Measurements from ENCODE around the gene PCID2. TPM values are rescaled to one million over a fixed set of nuclear protein-coding genes. Genes with fewer than 3 reads are reported as not detected.

Gene PCID2
- total and polyA plus RNA-seq, 2 experiments from 2014 or later: 79.6 to 107 TPM

DNA sequence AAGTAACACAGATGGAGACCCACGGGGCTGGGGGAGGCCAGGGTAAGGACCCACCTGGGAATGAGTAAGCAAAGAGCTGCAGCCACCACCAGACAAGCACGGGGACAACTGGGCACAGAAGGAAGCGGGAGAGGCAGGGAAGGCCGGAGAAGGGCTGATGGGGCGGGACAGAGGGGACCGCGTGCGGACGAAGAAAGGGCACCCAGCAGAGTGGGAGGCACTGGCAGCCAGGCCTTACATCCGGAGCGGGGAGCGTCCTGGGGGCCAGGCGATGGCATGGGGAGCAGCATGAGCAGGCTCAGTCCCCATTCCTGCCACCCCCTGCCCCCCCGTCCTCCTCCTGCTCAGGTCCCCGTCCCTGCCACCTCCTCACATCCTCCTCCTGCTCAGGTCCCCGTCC is 47.0 kb downstream of the PCID2 start:
- H3F3A ChIP-seq (replicated peaks; ENCODE audit: low read depth): no peaks in the 10 kb centered on the region
- Mint-ChIP-seq H3K9me3 (no peaks in the 10 kb centered on the region), H3K4me3 (no peak overlapping the region; the same call in 2 of the 3 replicates), H3K27ac (no peak overlapping the region), H3K36me3 (ENCODE audit: low read depth) (no peaks in the 10 kb centered on the region), H3K4me1 (peaks cover 35% of the 10 kb centered on the region), H3K27me3 (ENCODE audit: insufficient read depth, low read depth, poor library complexity) (peaks cover 10% of the 10 kb centered on the region)
- no peaks in the 10 kb centered on the region for H4K20me1 ChIP-seq (replicated peaks; ENCODE audit: insufficient read depth)
- no peak; the same call in 2 of the 3 replicates for ATAC-seq
- no peak for TF ChIP-seq NANOG (IDR thresholded peaks at IDR 0.05; ENCODE audit: borderline replicate concordance)
- no peak for TF ChIP-seq JUNB (IDR thresholded peaks at IDR 0.05; ENCODE audit: unreplicated experiment)
- TF ChIP-seq, protein P1, sequence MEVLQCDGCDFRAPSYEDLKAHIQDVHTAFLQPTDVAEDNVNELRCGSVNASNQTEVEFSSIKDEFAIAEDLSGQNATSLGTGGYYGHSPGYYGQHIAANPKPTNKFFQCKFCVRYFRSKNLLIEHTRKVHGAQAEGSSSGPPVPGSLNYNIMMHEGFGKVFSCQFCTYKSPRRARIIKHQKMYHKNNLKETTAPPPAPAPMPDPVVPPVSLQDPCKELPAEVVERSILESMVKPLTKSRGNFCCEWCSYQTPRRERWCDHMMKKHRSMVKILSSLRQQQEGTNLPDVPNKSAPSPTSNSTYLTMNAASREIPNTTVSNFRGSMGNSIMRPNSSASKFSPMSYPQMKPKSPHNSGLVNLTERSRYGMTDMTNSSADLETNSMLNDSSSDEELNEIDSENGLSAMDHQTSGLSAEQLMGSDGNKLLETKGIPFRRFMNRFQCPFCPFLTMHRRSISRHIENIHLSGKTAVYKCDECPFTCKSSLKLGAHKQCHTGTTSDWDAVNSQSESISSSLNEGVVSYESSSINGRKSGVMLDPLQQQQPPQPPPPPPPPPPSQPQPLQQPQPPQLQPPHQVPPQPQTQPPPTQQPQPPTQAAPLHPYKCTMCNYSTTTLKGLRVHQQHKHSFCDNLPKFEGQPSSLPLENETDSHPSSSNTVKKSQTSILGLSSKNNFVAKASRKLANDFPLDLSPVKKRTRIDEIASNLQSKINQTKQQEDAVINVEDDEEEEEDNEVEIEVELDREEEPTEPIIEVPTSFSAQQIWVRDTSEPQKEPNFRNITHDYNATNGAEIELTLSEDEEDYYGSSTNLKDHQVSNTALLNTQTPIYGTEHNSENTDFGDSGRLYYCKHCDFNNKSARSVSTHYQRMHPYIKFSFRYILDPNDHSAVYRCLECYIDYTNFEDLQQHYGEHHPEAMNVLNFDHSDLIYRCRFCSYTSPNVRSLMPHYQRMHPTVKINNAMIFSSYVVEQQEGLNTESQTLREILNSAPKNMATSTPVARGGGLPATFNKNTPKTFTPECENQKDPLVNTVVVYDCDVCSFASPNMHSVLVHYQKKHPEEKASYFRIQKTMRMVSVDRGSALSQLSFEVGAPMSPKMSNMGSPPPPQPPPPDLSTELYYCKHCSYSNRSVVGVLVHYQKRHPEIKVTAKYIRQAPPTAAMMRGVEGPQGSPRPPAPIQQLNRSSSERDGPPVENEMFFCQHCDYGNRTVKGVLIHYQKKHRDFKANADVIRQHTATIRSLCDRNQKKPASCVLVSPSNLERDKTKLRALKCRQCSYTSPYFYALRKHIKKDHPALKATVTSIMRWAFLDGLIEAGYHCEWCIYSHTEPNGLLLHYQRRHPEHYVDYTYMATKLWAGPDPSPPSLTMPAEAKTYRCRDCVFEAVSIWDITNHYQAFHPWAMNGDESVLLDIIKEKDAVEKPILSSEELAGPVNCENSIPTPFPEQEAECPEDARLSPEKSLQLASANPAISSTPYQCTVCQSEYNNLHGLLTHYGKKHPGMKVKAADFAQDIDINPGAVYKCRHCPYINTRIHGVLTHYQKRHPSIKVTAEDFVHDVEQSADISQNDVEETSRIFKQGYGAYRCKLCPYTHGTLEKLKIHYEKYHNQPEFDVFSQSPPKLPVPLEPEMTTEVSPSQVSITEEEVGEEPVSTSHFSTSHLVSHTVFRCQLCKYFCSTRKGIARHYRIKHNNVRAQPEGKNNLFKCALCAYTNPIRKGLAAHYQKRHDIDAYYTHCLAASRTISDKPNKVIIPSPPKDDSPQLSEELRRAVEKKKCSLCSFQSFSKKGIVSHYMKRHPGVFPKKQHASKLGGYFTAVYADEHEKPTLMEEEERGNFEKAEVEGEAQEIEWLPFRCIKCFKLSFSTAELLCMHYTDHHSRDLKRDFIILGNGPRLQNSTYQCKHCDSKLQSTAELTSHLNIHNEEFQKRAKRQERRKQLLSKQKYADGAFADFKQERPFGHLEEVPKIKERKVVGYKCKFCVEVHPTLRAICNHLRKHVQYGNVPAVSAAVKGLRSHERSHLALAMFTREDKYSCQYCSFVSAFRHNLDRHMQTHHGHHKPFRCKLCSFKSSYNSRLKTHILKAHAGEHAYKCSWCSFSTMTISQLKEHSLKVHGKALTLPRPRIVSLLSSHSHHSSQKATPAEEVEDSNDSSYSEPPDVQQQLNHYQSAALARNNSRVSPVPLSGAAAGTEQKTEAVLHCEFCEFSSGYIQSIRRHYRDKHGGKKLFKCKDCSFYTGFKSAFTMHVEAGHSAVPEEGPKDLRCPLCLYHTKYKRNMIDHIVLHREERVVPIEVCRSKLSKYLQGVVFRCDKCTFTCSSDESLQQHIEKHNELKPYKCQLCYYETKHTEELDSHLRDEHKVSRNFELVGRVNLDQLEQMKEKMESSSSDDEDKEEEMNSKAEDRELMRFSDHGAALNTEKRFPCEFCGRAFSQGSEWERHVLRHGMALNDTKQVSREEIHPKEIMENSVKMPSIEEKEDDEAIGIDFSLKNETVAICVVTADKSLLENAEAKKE (CRISPR knock-in tag; IDR thresholded peaks at IDR 0.05): no peak
- TF ChIP-seq CREB1 (CRISPR knock-in tag; IDR thresholded peaks at IDR 0.05; ENCODE audit: low read depth): no peak
- TF ChIP-seq ZNF114 (CRISPR knock-in tag; IDR thresholded peaks at IDR 0.05): no peak
- no peak for TF ChIP-seq POLR2AphosphoS5 (IDR thresholded peaks at IDR 0.05; ENCODE audit: low read depth)
- TF ChIP-seq ZNF331 (CRISPR knock-in tag; IDR thresholded peaks at IDR 0.05; ENCODE audit: low read depth): no peak
- TF ChIP-seq EZH2 (IDR thresholded peaks at IDR 0.05; ENCODE audit: low read depth, unreplicated experiment): no peak
- TF ChIP-seq, protein P2, sequence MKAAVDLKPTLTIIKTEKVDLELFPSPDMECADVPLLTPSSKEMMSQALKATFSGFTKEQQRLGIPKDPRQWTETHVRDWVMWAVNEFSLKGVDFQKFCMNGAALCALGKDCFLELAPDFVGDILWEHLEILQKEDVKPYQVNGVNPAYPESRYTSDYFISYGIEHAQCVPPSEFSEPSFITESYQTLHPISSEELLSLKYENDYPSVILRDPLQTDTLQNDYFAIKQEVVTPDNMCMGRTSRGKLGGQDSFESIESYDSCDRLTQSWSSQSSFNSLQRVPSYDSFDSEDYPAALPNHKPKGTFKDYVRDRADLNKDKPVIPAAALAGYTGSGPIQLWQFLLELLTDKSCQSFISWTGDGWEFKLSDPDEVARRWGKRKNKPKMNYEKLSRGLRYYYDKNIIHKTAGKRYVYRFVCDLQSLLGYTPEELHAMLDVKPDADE (IDR thresholded peaks at IDR 0.05): no peak
- TF ChIP-seq EZH2phosphoT487 (IDR thresholded peaks at IDR 0.05; ENCODE audit: unreplicated experiment): no peak
- TF ChIP-seq, protein P3, sequence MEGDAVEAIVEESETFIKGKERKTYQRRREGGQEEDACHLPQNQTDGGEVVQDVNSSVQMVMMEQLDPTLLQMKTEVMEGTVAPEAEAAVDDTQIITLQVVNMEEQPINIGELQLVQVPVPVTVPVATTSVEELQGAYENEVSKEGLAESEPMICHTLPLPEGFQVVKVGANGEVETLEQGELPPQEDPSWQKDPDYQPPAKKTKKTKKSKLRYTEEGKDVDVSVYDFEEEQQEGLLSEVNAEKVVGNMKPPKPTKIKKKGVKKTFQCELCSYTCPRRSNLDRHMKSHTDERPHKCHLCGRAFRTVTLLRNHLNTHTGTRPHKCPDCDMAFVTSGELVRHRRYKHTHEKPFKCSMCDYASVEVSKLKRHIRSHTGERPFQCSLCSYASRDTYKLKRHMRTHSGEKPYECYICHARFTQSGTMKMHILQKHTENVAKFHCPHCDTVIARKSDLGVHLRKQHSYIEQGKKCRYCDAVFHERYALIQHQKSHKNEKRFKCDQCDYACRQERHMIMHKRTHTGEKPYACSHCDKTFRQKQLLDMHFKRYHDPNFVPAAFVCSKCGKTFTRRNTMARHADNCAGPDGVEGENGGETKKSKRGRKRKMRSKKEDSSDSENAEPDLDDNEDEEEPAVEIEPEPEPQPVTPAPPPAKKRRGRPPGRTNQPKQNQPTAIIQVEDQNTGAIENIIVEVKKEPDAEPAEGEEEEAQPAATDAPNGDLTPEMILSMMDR (conservative IDR thresholded peaks at IDR 0.05; ENCODE audit: low read depth in 2 of 2): no peak
- TF ChIP-seq STAT1 (IDR thresholded peaks at IDR 0.05; ENCODE audit: unreplicated experiment): no peak
- TF ChIP-seq, protein P4, sequence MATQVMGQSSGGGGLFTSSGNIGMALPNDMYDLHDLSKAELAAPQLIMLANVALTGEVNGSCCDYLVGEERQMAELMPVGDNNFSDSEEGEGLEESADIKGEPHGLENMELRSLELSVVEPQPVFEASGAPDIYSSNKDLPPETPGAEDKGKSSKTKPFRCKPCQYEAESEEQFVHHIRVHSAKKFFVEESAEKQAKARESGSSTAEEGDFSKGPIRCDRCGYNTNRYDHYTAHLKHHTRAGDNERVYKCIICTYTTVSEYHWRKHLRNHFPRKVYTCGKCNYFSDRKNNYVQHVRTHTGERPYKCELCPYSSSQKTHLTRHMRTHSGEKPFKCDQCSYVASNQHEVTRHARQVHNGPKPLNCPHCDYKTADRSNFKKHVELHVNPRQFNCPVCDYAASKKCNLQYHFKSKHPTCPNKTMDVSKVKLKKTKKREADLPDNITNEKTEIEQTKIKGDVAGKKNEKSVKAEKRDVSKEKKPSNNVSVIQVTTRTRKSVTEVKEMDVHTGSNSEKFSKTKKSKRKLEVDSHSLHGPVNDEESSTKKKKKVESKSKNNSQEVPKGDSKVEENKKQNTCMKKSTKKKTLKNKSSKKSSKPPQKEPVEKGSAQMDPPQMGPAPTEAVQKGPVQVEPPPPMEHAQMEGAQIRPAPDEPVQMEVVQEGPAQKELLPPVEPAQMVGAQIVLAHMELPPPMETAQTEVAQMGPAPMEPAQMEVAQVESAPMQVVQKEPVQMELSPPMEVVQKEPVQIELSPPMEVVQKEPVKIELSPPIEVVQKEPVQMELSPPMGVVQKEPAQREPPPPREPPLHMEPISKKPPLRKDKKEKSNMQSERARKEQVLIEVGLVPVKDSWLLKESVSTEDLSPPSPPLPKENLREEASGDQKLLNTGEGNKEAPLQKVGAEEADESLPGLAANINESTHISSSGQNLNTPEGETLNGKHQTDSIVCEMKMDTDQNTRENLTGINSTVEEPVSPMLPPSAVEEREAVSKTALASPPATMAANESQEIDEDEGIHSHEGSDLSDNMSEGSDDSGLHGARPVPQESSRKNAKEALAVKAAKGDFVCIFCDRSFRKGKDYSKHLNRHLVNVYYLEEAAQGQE (IDR thresholded peaks at IDR 0.05; ENCODE audit: unreplicated experiment): no peak
- H3K9me2 ChIP-seq (ENCODE audit: insufficient read depth): no peaks in the 10 kb centered on the region
- no peak overlapping the region for H3K4me2 ChIP-seq
- no peak overlapping the region for H3K4me3 ChIP-seq
- H3K79me2 ChIP-seq (replicated peaks; ENCODE audit: insufficient read depth): no peaks in the 10 kb centered on the region
- peak overlapping the region; percentile 72; the same call in 1 of the 2 replicates for H2AFZ ChIP-seq
- H3K4me1 ChIP-seq (ENCODE audit: insufficient read depth): peaks cover 12% of the 10 kb centered on the region; the same call in 1 of the 2 replicates
- H3K27ac ChIP-seq (ENCODE audit: low read depth): no peak overlapping the region
- no peak for DNase-seq (ENCODE audit: low spot score)
- H3K27me3 ChIP-seq (ENCODE audit: insufficient read depth): no peaks in the 10 kb centered on the region
- H3K36me3 ChIP-seq (ENCODE audit: insufficient read depth): no peaks in the 10 kb centered on the region
